Aorta (tissue), 5 donors: Measurements from ENCODE around the gene TTBK1. TPM values are rescaled to one million over a fixed set of nuclear protein-coding genes. Genes with fewer than 3 reads are reported as not detected.

Source experiments
- ATAC-seq: fragments of 200-7000 bp; cut with Tn5 transposase; one replicate; pipeline ENCODE4 v1.9.1; 2022; ENCODE audit warnings: moderate library complexity; ENCODE audit not compliant: low FRiP score
- DNase-seq, 2 donors: peaks; one replicate each; pipeline ENCODE4 v3.0.0-alpha.2; 2020
- H3K27ac ChIP-seq, 2 donors: one replicate each; pipeline ENCODE4 v1.5.1; 2013; ENCODE audit warnings: low read length in 2 of 2, mild to moderate bottlenecking in 2 of 2, moderate library complexity in 2 of 2, control low read depth in 1 of 2, inconsistent platforms in 1 of 2, low read depth in 1 of 2
- H3K27me3 ChIP-seq, 2 donors: one replicate each; pipeline ENCODE4 v1.6.1; 2013; ENCODE audit warnings: control low read depth in 1 of 2, low read length in 1 of 2, mild to moderate bottlenecking in 1 of 2, moderate library complexity in 1 of 2; ENCODE audit not compliant: insufficient read depth in 2 of 2, control insufficient read depth in 1 of 2
- H3K36me3 ChIP-seq, 2 donors: one replicate each; pipeline ENCODE4 v1.6.1; 2013; ENCODE audit warnings: control low read depth in 1 of 2, low read length in 1 of 2, mild to moderate bottlenecking in 1 of 2; ENCODE audit not compliant: insufficient read depth in 2 of 2, control insufficient read depth in 1 of 2
- H3K4me1 ChIP-seq, 2 donors: one replicate each; pipeline ENCODE4 v1.6.1; 2013; ENCODE audit warnings: low read length in 2 of 2, control low read depth in 1 of 2, mild to moderate bottlenecking in 1 of 2, moderate library complexity in 1 of 2; ENCODE audit not compliant: insufficient read depth in 2 of 2, control insufficient read depth in 1 of 2
- H3K4me3 ChIP-seq, 2 donors: one replicate each; pipeline ENCODE4 v1.5.1; 2013; ENCODE audit warnings: low read length in 2 of 2, control low read depth in 1 of 2, mild to moderate bottlenecking in 1 of 2
- H3K9me3 ChIP-seq: one replicate; pipeline ENCODE4 v1.6.1; 2013; ENCODE audit warnings: mild to moderate bottlenecking, low read length; ENCODE audit not compliant: control insufficient read depth
- WGBS, 2 donors: extraction: QIAGEN DNeasy Blood & Tissue Kit; methylation state at CpG; one replicate each; pipeline ENCODE4 v1.1.7; 2013; 5-methylcytosine and 5-hydroxymethylcytosine counted together
- intact Hi-C, 2 donors: fragments of 100-400 bp; cut with DNase I; formaldehyde crosslinking; loops; one replicate each; pipeline versions ENCODE4 v1.14.2 to v1.15.0; 2022
- polyA plus RNA-seq, 2 donors: library from polyadenylated mRNA; stranded (reverse); fragments of 200-250 nt; gene quantifications; one replicate each; pipeline ENCODE4 v1.2.3, GENCODE V29; 2013
- total RNA-seq, 2 donors: library from RNA; stranded (reverse); fragmentation: NEBNext Ultra II Directional; extraction: Animal tissue kit (Norgen Biotek cat#: 25700); gene quantifications; one replicate each; pipeline ENCODE4 v1.2.1, GENCODE V29; 2021
- donor health status: healthy with polysubstance abuse.
- donor health status: Bipolar disorder and iron deficiency.
- donor health status: DM: no; HTN: no; CAD: no.
- donor health status: DM: no; HTN: no; CAD: no.
- donor health status: DM: yes; HTN: yes; CAD: no.

TTBK1 gene
- total and polyA plus RNA-seq, 4 donors = 0.12 TPM; not detected in 3

- Histone ChIP-seq H3K27me3 (no peaks in the 10 kb centered on the region), H3K4me1 (no peaks in the 10 kb centered on the region), H3K4me3 (no peak overlapping the region), H3K36me3 (no peaks in the 10 kb centered on the region), H3K27ac (no peak overlapping the region), H3K9me3 (no peaks in the 10 kb centered on the region)
- DNase-seq (no peak), ATAC-seq (no peak)
- intact Hi-C loops = no loop called here
- WGBS, 2 donors = 94 to 95% methylated on average over 2 of the region's 2 CpGs
Observed at GRCh38 chr6:43291708-43292107, 48.4 kb downstream of the TTBK1 start.

- no peaks in the 10 kb centered on the region for H3K36me3 ChIP-seq
- intact Hi-C loops = no loop called here
- no peaks in the 10 kb centered on the region for H3K27me3 ChIP-seq
- ATAC-seq (no peak), DNase-seq (no peak)
- no peak overlapping the region for H3K4me3 ChIP-seq
- no peaks in the 10 kb centered on the region for H3K9me3 ChIP-seq
- no peaks in the 10 kb centered on the region for H3K4me1 ChIP-seq
- WGBS, 2 donors = 88 to 93% methylated on average over 6 of the region's 6 CpGs
- H3K27ac ChIP-seq = no peak overlapping the region
Observed at GRCh38 chr6:43292341-43292740, 49.1 kb downstream of the TTBK1 start.

- DNase-seq (no peak), ATAC-seq (no peak)
- H3K36me3 ChIP-seq = no peaks in the 10 kb centered on the region
- H3K4me1 ChIP-seq = no peaks in the 10 kb centered on the region
- no peak overlapping the region for H3K27ac ChIP-seq
- 63 to 73% methylated on average over 5 of the region's 5 CpGs for WGBS, 2 donors
- intact Hi-C loops = no loop called here
- H3K4me3 ChIP-seq = no peak overlapping the region
- no peaks in the 10 kb centered on the region for H3K27me3 ChIP-seq
- no peaks in the 10 kb centered on the region for H3K9me3 ChIP-seq
Observed at GRCh38 chr6:43292763-43293318, 49.6 kb downstream of the TTBK1 start.

- no peak for ATAC-seq
- no peak for DNase-seq
- no peak overlapping the region for H3K4me3 ChIP-seq
- no peak overlapping the region for H3K27ac ChIP-seq
- H3K9me3 ChIP-seq = no peaks in the 10 kb centered on the region
- H3K4me1 ChIP-seq = no peaks in the 10 kb centered on the region
- 95 to 98% methylated on average over 3 of the region's 3 CpGs for WGBS, 2 donors
- no peaks in the 10 kb centered on the region for H3K36me3 ChIP-seq
- intact Hi-C loops = no loop called here
- no peaks in the 10 kb centered on the region for H3K27me3 ChIP-seq
Observed at GRCh38 chr6:43293698-43294097, 50.4 kb downstream of the TTBK1 start.

GRCh38 chr6:43294536-43294935 is 51.3 kb downstream of the TTBK1 start:
- intact Hi-C loops = no loop called here
- no peak for ATAC-seq
- Histone ChIP-seq H3K27ac (no peak overlapping the region), H3K4me1 (no peaks in the 10 kb centered on the region), H3K9me3 (no peaks in the 10 kb centered on the region), H3K36me3 (no peaks in the 10 kb centered on the region), H3K27me3 (no peaks in the 10 kb centered on the region), H3K4me3 (no peak overlapping the region)
- no peak for DNase-seq
- 84 to 88% methylated on average over 3 of the region's 3 CpGs for WGBS, 2 donors

- ATAC-seq (no peak), DNase-seq (no peak)
- Histone ChIP-seq H3K27me3 (no peaks in the 10 kb centered on the region), H3K4me3 (no peak overlapping the region), H3K4me1 (no peaks in the 10 kb centered on the region), H3K36me3 (no peaks in the 10 kb centered on the region), H3K9me3 (no peaks in the 10 kb centered on the region), H3K27ac (no peak overlapping the region)
- intact Hi-C loops = no loop called here
- 88 to 91% methylated on average over 3 of the region's 3 CpGs for whole genome bisulfite sequencing, 2 donors
Observed at GRCh38 chr6:43295456-43295855, 52.2 kb downstream of the TTBK1 start.

GRCh38 chr6:43296780-43297497 is 53.7 kb downstream of the TTBK1 start:
- ATAC-seq (no peak), DNase-seq (no peak)
- 75 to 84% methylated on average over 5 of the region's 5 CpGs for WGBS, 2 donors
- H3K36me3 ChIP-seq = no peaks in the 10 kb centered on the region
- H3K27ac ChIP-seq = no peak overlapping the region
- H3K4me1 ChIP-seq = no peaks in the 10 kb centered on the region
- no peak overlapping the region for H3K4me3 ChIP-seq
- intact Hi-C loops = no loop called here
- H3K27me3 ChIP-seq = no peaks in the 10 kb centered on the region
- no peaks in the 10 kb centered on the region for H3K9me3 ChIP-seq

- no peaks in the 10 kb centered on the region for H3K27me3 ChIP-seq
- H3K36me3 ChIP-seq = no peaks in the 10 kb centered on the region
- H3K4me3 ChIP-seq = no peak within 1 kb of the TSS
- WGBS, 2 donors = 65 to 66% methylated on average over 10 of the region's 10 CpGs
- intact Hi-C loops = no loop called here
- DNase-seq (peak in 1 of 2 donors; percentile 49), ATAC-seq (peak; percentile 28)
- H3K4me1 ChIP-seq = no peaks in the 10 kb centered on the region
- H3K27ac ChIP-seq = no peak within 1 kb of the TSS
- H3K9me3 ChIP-seq = no peaks in the 10 kb centered on the region
Observed at GRCh38 chr6:43297644-43298564, 54.6 kb downstream of the TTBK1 start, which contains the start of gene SLC22A7. TSS of gene SLC22A7 (plus strand) at chr6:43298260. CDS start at chr6:43298359, 99 bp downstream.
